HL-60 (cell line): ENCODE results near the gene HMGA1.

Experiments used
- DNase-seq, 2 experiments: peaks; one replicate each; pipeline ENCODE4 v3.0.0-alpha.2; 2010 to 2020; ENCODE audit warnings: low read depth in 1 of 2, low spot score in 1 of 2
- H3K27ac ChIP-seq: fragments of 250-450 bp; sonication (Bioruptor Pico); replicated peaks from 2 replicates; pipeline ENCODE4 v1.5.1; 2020; ENCODE audit warnings: mild to moderate bottlenecking, moderate library complexity
- H3K27me3 ChIP-seq: fragments of 250-450 bp; sonication (Bioruptor Pico); 2 replicates; pipeline ENCODE4 v1.5.1; 2021; ENCODE audit warnings: mild to moderate bottlenecking, moderate library complexity; ENCODE audit not compliant: insufficient read depth, poor library complexity, severe bottlenecking
- H3K4me3 ChIP-seq: replicated peaks from 2 replicates; pipeline ENCODE4 v1.5.1; 2011; ENCODE audit warnings: mild to moderate bottlenecking, control low read depth, low read length; ENCODE audit not compliant: insufficient read depth
- GABPA ChIP-seq: IDR thresholded peaks from 2 replicates; pipeline ENCODE4 v1.6.1; 2012; ENCODE audit warnings: low read depth
- POLR2AphosphoS5 ChIP-seq: IDR thresholded peaks from 2 replicates; pipeline ENCODE4 v1.6.1; 2012; ENCODE audit warnings: low read depth
- REST ChIP-seq: IDR thresholded peaks from 2 replicates; pipeline ENCODE4 v1.6.1; 2012; ENCODE audit warnings: low read depth; ENCODE audit not compliant: insufficient replicate concordance
- SPI1 ChIP-seq: IDR thresholded peaks from 2 replicates; pipeline ENCODE4 v1.6.1; 2012; ENCODE audit warnings: low read depth, mild to moderate bottlenecking, borderline replicate concordance
- TF ChIP-seq, protein P1 (sequence below): IDR thresholded peaks from one replicate; pipeline ENCODE4 v1.5.1; 2011; ENCODE audit warnings: low read length, control low read depth, inconsistent platforms; ENCODE audit not compliant: insufficient read depth

Gene HMGA1

GRCh38 chr6:34233867-34234266 lies 2.8 kb upstream of the HMGA1 start:
- no peak for DNase-seq
- H3K27me3 ChIP-seq: no peaks in the 10 kb centered on the region
- TF ChIP-seq REST (no peak), POLR2AphosphoS5 (no peak), SPI1 (no peak), GABPA (no peak)
- TF ChIP-seq, protein P1, sequence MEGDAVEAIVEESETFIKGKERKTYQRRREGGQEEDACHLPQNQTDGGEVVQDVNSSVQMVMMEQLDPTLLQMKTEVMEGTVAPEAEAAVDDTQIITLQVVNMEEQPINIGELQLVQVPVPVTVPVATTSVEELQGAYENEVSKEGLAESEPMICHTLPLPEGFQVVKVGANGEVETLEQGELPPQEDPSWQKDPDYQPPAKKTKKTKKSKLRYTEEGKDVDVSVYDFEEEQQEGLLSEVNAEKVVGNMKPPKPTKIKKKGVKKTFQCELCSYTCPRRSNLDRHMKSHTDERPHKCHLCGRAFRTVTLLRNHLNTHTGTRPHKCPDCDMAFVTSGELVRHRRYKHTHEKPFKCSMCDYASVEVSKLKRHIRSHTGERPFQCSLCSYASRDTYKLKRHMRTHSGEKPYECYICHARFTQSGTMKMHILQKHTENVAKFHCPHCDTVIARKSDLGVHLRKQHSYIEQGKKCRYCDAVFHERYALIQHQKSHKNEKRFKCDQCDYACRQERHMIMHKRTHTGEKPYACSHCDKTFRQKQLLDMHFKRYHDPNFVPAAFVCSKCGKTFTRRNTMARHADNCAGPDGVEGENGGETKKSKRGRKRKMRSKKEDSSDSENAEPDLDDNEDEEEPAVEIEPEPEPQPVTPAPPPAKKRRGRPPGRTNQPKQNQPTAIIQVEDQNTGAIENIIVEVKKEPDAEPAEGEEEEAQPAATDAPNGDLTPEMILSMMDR: no peak
- no peak overlapping the region for H3K27ac ChIP-seq
- no peak overlapping the region for H3K4me3 ChIP-seq

DNA sequence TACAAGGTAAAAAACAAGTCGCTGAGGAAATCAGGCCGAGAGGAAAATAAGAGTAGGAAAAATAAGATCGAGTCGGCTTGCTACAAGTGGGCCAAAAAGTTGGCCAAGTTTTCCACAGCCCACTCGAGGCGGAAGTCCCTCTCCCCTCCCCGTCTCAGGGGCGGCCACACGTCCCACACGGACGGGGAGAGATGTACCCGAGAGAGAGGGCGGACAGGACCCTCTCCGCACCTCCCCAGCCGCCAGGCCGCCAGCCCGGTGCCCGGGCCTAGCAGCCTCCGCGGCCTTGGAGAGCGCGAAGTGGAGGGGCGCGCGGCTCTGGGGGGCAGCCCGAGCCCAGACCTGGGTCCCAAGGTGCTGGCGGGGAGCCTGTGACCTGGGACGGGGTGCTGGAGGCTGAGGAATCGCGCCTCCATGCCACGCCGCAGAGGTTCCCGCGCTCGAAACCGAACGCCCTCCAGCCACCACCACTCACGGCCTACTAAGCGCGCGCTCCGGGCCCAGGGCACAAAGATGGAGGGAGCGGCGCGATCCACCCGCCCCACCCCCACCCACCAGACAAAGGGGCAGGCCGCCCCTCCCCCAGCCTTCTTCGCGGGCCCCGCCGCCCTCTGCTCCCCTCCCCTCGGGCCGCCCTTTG lies 1.9 kb upstream of the HMGA1 start:
- Histone ChIP-seq H3K4me3 (no peak overlapping the region), H3K27ac (no peak overlapping the region), H3K27me3 (no peaks in the 10 kb centered on the region)
- DNase-seq: no peak
- TF ChIP-seq SPI1 (no peak), GABPA (no peak), POLR2AphosphoS5 (no peak), REST (no peak)
- TF ChIP-seq, protein P1: no peak

DNA sequence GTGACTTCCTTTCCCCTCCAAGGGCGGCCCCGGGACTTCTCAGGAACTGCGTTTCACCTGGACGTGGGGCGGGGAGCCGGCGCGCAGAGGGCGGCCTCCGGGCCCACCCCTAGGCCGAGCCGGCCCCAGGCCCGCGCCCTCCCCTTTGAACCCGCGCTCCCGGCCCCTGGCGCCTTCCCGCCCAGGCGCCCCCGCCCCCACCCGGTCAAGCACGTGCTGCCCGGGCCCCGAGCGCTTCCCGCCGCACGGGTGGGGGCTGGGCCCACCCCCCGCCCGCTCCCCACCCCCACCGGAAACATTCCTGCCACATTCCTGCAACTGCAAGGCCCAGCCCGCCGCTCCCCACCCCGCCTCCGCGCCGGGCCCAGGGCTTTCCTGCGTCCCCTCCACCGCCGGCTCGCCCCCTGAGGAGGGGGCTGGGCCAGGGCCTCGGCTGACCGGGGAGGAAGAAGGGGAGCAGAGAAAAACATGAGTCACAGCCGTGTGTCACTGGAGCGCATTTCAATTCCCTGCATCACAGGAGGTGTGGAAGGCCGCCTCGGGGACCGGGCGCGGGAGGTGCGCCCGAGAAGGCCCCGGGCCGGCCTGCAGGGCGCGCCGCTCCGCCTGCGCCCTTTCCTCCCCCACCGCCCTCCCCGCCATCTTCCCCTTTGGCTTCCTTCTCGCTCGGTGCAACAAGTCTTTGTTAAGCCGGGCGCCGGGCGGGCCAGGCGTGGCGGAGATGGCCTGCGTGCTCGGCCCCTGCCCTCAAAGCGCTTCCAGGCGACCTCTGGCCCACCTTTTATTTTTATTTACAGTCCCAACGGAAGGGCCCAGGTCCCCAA lies 1.2 kb upstream of the HMGA1 start:
- Histone ChIP-seq H3K4me3 (peak overlapping the region; percentile 50), H3K27me3 (no peaks in the 10 kb centered on the region), H3K27ac (peak overlapping the region; percentile 92)
- peak in 1 of 2 experiments; percentile 77 for DNase-seq
- TF ChIP-seq, protein P1: no peak
- TF ChIP-seq GABPA: no peak
- no peak for TF ChIP-seq POLR2AphosphoS5
- TF ChIP-seq REST: no peak
- no peak for TF ChIP-seq SPI1
